Psoas muscle (tissue), 8 donors: ENCODE measurements around the gene MDH1. TPM values are rescaled to one million over a fixed set of nuclear protein-coding genes. Genes with fewer than 3 reads are reported as not detected.

Experiments used
- ATAC-seq, 4 donors: fragments of 200-7000 bp; cut with Tn5 transposase; one replicate each; pipeline ENCODE4 v1.9.1; 2020; ENCODE audit warnings: moderate library complexity in 3 of 4, mild to moderate bottlenecking in 2 of 4
- DNase-seq, 2 donors: peaks; one replicate each; pipeline ENCODE4 v3.0.0-alpha.2; 2020
- H3K27ac ChIP-seq: fragments of 200-600 bp; one replicate; pipeline ENCODE4 v1.8.0; 2022
- H3K27me3 ChIP-seq, 3 donors: fragments of 200-600 bp in 1 of 3; one replicate each; pipeline versions ENCODE4 v1.6.1 to v1.8.0; 2013 to 2022; ENCODE audit warnings: low read length in 2 of 3, mild to moderate bottlenecking in 2 of 3, moderate library complexity in 1 of 3; ENCODE audit not compliant: insufficient read depth in 3 of 3
- H3K36me3 ChIP-seq, 2 donors: fragments of 200-600 bp in 1 of 2; one replicate each; pipeline versions ENCODE4 v1.6.1 to v1.8.0; 2013 to 2022; ENCODE audit warnings: low read depth in 1 of 2, mild to moderate bottlenecking in 1 of 2, moderate library complexity in 1 of 2; ENCODE audit not compliant: insufficient read depth in 1 of 2
- H3K4me1 ChIP-seq: fragments of 200-600 bp; one replicate; pipeline ENCODE4 v1.8.0; 2022
- H3K4me3 ChIP-seq: fragments of 200-600 bp; one replicate; pipeline ENCODE4 v1.8.0; 2022; ENCODE audit warnings: mild to moderate bottlenecking
- H3K9me3 ChIP-seq: fragments of 200-600 bp; one replicate; pipeline ENCODE4 v1.8.0; 2022
- WGBS, 3 donors: extraction: QIAGEN DNeasy Blood & Tissue Kit; methylation state at CpG; one replicate each; pipeline versions ENCODE4 v1.1.6 to v1.1.7; 2013; 5-methylcytosine and 5-hydroxymethylcytosine counted together
- intact Hi-C, 2 donors: fragments of 100-400 bp; cut with DNase I; formaldehyde crosslinking; loops; one replicate each; pipeline versions ENCODE4 v1.11.0 to v1.14.2; 2022
- polyA plus RNA-seq, 3 donors: library from polyadenylated mRNA; stranded (reverse); fragments of 200-250 nt; gene quantifications; one replicate each; pipeline ENCODE4 v1.2.3, GENCODE V29; 2013
- total RNA-seq, 4 donors: library from RNA; stranded (reverse); fragmentation: NEBNext Ultra II Directional in 2 of 4; extraction: Animal tissue kit (Norgen Biotek cat#: 25700) in 2 of 4; gene quantifications; one replicate each; pipeline versions ENCODE4 v1.2.1 to v1.2.4, GENCODE V29; 2021 to 2023
- TF ChIP-seq, protein P1 (sequence below): fragments of 200-600 bp; IDR thresholded peaks from one replicate; pipeline ENCODE4 v1.8.0; 2022; ENCODE audit warnings: antibody characterized with exemption
- donor health status: healthy with polysubstance abuse.
- donor health status: DM: no; HTN: no; CAD: no; lungs with moderate emphysema.
- donor health status: Bipolar disorder and iron deficiency.
- donor health status: healthy.
- donor health status: DM: yes; HTN: yes; CAD: no.
- donor health status: DM: no; HTN: no; CAD: no.
- donor health status: DM: no; HTN: no; CAD: no.
- donor health status: DM: yes; HTN: yes; CAD: no.

MDH1 gene
- total and polyA plus RNA-seq, 7 donors: 185 to 564 (median 386) TPM

DNA sequence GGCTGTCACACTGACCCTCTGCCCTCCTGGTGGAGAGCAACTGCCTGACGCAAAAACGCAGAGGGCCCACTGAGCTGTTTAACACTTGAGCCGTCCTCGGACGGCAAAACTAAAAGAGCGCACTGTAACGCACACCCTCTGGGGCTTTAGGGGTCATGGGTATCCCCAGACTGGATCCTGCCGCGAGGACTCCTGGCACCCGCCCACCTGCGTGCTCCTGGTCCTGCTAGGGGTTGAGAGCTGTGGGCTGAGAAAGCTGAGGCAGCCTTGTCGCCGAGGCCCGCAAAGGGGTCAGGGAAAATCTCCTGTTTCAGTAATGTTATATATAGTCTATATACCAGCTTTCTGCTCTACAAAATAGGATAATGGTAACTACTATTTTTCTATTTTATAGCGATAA, 39.1 kb downstream of the MDH1 start:
- no peak overlapping the region for H3K4me3 ChIP-seq
- H3K4me1 ChIP-seq: no peaks in the 10 kb centered on the region
- no peak for DNase-seq
- H3K36me3 ChIP-seq: no peaks in the 10 kb centered on the region
- H3K27ac ChIP-seq: no peak overlapping the region
- intact Hi-C loops: no loop called here
- 89 to 94% (median 92%) methylated on average over 15 of the region's 15 CpGs for WGBS, 3 donors
- H3K27me3 ChIP-seq: no peaks in the 10 kb centered on the region
- no peak for ATAC-seq
- peaks cover 14% of the 10 kb centered on the region for H3K9me3 ChIP-seq
- TF ChIP-seq, protein P1, sequence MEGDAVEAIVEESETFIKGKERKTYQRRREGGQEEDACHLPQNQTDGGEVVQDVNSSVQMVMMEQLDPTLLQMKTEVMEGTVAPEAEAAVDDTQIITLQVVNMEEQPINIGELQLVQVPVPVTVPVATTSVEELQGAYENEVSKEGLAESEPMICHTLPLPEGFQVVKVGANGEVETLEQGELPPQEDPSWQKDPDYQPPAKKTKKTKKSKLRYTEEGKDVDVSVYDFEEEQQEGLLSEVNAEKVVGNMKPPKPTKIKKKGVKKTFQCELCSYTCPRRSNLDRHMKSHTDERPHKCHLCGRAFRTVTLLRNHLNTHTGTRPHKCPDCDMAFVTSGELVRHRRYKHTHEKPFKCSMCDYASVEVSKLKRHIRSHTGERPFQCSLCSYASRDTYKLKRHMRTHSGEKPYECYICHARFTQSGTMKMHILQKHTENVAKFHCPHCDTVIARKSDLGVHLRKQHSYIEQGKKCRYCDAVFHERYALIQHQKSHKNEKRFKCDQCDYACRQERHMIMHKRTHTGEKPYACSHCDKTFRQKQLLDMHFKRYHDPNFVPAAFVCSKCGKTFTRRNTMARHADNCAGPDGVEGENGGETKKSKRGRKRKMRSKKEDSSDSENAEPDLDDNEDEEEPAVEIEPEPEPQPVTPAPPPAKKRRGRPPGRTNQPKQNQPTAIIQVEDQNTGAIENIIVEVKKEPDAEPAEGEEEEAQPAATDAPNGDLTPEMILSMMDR: no peak

DNA sequence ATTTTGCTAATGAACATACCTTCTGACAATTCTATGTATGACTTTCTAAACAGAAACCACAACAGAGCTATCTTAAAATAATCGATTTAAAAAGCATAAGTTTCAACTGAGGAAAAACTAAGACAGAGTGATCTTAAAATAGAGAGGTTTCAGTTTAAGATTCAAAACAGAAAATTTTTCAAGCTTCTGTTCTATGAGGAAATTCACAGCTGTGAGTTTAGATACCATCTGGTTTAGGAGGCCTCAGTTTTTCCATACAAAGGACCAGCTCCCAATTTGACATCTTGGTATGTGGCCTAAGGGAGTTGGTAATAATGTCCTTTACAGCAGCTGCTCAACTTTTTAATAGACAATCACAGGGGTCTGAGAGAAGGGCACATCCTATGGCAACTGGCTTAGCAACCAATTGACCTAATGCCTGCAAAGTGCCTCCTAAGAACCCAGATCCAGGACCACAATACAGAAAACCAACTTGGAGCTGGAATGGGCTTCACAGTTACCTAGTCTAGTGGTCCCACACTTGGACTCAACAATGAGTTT, 39.7 kb downstream of the MDH1 start:
- no peak for ATAC-seq
- TF ChIP-seq, protein P1: no peak
- DNase-seq: no peak
- no peak overlapping the region for H3K4me3 ChIP-seq
- 93 to 96% (median 94%) methylated on average over 1 of the region's 1 CpG for WGBS, 3 donors
- H3K27me3 ChIP-seq: no peaks in the 10 kb centered on the region
- intact Hi-C loops: no loop called here
- no peaks in the 10 kb centered on the region for H3K4me1 ChIP-seq
- peaks cover 17% of the 10 kb centered on the region for H3K9me3 ChIP-seq
- H3K36me3 ChIP-seq: no peaks in the 10 kb centered on the region
- H3K27ac ChIP-seq: no peak overlapping the region

DNA sequence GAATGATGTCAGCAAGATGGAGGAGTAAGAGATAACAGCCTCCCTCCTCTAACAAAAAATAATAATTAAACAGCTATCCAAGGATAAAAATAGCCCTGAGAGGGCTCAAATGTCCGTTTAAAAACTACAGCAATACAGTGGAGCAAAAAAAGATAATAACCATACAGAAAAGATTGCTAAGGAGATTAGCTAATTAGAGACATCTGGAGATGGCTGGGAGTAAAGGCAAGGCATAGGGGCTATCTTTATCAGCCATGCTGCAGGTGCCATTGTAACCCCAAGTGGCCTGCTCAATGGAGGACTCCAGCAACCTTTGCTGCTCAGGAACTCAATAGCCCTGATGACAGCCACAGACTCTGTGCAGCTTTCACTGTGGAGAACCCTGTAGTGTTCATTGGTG, 42.7 kb downstream of the MDH1 start:
- TF ChIP-seq, protein P1: no peak
- H3K4me1 ChIP-seq: no peaks in the 10 kb centered on the region
- H3K36me3 ChIP-seq: no peaks in the 10 kb centered on the region
- H3K27me3 ChIP-seq: peaks cover 0 to 2% (median 0%) of the 10 kb centered on the region in 3 donors
- no peak overlapping the region for H3K27ac ChIP-seq
- no peak for DNase-seq
- no peak for ATAC-seq
- peaks cover 26% of the 10 kb centered on the region for H3K9me3 ChIP-seq
- H3K4me3 ChIP-seq: no peak overlapping the region
- intact Hi-C loops: no loop called here
- 10 to 38% (median 11%) methylated on average over 1 of the region's 1 CpG for WGBS, 3 donors

DNA sequence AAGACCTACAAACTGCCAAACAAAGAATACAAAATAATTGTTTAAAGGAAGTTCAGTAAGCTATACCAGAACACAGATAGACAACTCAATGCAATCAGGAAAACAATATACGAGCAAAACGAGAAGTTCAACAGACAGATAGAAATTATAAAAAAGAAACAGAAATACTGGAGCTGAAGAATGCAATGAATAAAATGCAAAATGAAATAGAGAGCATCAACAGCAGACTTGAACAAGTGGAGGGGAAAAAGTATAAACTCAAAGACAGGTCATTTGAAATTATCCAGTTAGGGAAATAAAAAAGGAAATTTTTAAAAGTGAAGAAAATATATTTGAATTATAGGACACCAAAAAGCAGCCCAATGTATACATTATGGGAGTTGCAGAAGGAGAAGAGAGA, 43.6 kb downstream of the MDH1 start:
- 87 to 94% (median 94%) methylated on average over 2 of the region's 2 CpGs for WGBS, 3 donors
- Histone ChIP-seq H3K27me3 (peaks cover 0 to 2% (median 0%) of the 10 kb centered on the region in 3 donors), H3K4me3 (no peak overlapping the region), H3K36me3 (no peaks in the 10 kb centered on the region), H3K27ac (no peak overlapping the region), H3K9me3 (peaks cover 29% of the 10 kb centered on the region), H3K4me1 (no peaks in the 10 kb centered on the region)
- DNase-seq (no peak), ATAC-seq (no peak)
- TF ChIP-seq, protein P1: no peak
- intact Hi-C loops: no loop called here

DNA sequence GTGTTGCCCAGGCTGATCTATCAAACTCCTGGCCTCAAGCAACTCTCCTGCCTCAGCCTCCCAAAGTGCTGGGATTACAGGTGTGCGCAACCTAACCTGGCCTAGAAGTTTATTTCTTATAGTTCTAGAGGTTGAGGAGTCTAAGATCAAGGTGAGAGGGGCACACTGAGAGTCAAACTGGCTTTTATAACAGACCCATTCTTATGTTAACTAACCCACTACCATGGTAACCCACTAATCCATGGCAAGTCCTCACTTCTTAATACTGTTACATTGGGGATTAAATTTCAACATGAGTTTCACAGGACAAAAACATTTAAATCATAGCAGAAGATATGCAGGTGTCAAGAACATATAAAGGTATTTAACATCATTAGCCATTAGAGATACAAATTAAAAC, 50.6 kb downstream of the MDH1 start:
- no peak for ATAC-seq

More for the DNA sequence above, 50.6 kb downstream of the MDH1 start:
- 97 to 100% (median 100%) methylated on average over 1 of the region's 1 CpG for WGBS, 3 donors
- Histone ChIP-seq H3K4me3 (no peak overlapping the region), H3K4me1 (no peaks in the 10 kb centered on the region), H3K27me3 (peaks cover 0 to 2% (median 0%) of the 10 kb centered on the region in 3 donors), H3K36me3 (no peaks in the 10 kb centered on the region), H3K9me3 (peaks cover 12% of the 10 kb centered on the region), H3K27ac (no peak overlapping the region)
- no peak for DNase-seq
- intact Hi-C loops: no loop called here
- TF ChIP-seq, protein P1: no peak
